Stimulated activated naive CD8-positive, alpha-beta T cell treated with anti-CD3 and anti-CD28 coated beads, Interleukin-15, amount 100 ng/mL, for 72 hours (primary cell): ENCODE data around the gene DNAJC9.
A peak's percentile ranks its signal among the peaks of the same experiment; 100 is the strongest.
"Not testable (repeated sequence)": the region's sequence is repeated elsewhere in the genome, so short reads cannot be mapped to it uniquely, and the experiment has no call there.

Experiments
- ATAC-seq: fragments of 150-1000 bp; cut with Tn5 transposase; 2 replicates; pipeline ENCODE4 v1.10.0; 2021; ENCODE audit warnings: mild to moderate bottlenecking, moderate library complexity
- DNase-seq, 2 donors: peaks; one replicate each; pipeline ENCODE4 v3.0.0; 2021 to 2022
- H3K27ac Mint-ChIP-seq, 2 donors: one replicate each; pipeline ENCODE4 v1.8.0; 2022; ENCODE audit warnings: mild to moderate bottlenecking in 2 of 2, mixed read lengths in 2 of 2, moderate library complexity in 2 of 2
- H3K27me3 Mint-ChIP-seq: one replicate; pipeline ENCODE4 v1.8.0; 2022; ENCODE audit warnings: mixed read lengths
- H3K4me1 Mint-ChIP-seq: one replicate; pipeline ENCODE4 v1.8.0; 2022; ENCODE audit warnings: mild to moderate bottlenecking, mixed read lengths
- H3K4me3 Mint-ChIP-seq, 2 donors: one replicate each; pipeline ENCODE4 v1.8.0; 2022; ENCODE audit warnings: mild to moderate bottlenecking in 2 of 2, mixed read lengths in 2 of 2, moderate library complexity in 1 of 2
- H3K9me3 Mint-ChIP-seq, 2 donors: one replicate each; pipeline ENCODE4 v1.8.0; 2022; ENCODE audit warnings: mixed read lengths in 2 of 2

DNAJC9 gene

GRCh38 chr10:73246646-73247508 lies at the start of gene DNAJC9:
TSS of gene DNAJC9 (minus strand) at chr10:73247255. CDS start at chr10:73247189, 66 bp downstream.
- peak; percentile 95 for ATAC-seq
- peak within 1 kb of the TSS; percentile 98 to 99 for H3K27ac Mint-ChIP-seq
- peak within 1 kb of the TSS; percentile 97 to 99 for H3K4me3 Mint-ChIP-seq
- peaks cover 88% of the 10 kb centered on the region for H3K4me1 Mint-ChIP-seq
- H3K27me3 Mint-ChIP-seq, result no peaks in the 10 kb centered on the region
- peak; percentile 98 for DNase-seq
- H3K9me3 Mint-ChIP-seq, result no peaks in the 10 kb centered on the region

DNA sequence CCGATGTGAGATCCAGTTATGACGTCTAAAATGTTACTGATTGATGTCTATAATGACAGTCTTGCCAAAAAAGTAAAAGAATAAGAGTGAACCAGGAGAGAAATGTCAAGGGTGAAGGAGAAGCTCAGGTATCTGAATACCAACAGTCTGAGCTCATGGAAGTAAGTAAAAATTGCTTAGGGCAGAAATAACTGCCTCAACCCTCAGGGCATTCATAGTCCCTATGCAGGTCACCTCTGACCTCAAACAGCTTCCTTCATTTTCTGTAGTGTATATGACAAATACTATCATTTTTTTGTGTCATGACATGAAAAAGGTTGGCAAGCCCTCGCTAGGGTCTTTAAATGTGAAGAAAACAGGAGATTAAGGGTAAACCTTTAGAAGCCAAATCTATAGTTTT lies 46.4 kb upstream of the DNAJC9 start:
- Mint-ChIP-seq H3K27ac (no peak overlapping the region), H3K27me3 (no peaks in the 10 kb centered on the region), H3K9me3 (peaks cover 0 to 10% of the 10 kb centered on the region in 2 donors), H3K4me1 (no peaks in the 10 kb centered on the region), H3K4me3 (no peak overlapping the region)
- ATAC-seq, result no peak
- no peak for DNase-seq

- no peaks in the 10 kb centered on the region for H3K27me3 Mint-ChIP-seq
- H3K4me3 Mint-ChIP-seq, result no peak overlapping the region
- ATAC-seq, result no peak
- peaks cover 0 to 10% of the 10 kb centered on the region in 2 donors for H3K9me3 Mint-ChIP-seq
- no peaks in the 10 kb centered on the region for H3K4me1 Mint-ChIP-seq
- no peak overlapping the region for H3K27ac Mint-ChIP-seq
- DNase-seq, result no peak
Observed at GRCh38 chr10:73289958-73290357, 42.9 kb upstream of the DNAJC9 start.

- no peak for DNase-seq
- H3K27ac Mint-ChIP-seq, result no peak overlapping the region
- peaks cover 0 to 10% of the 10 kb centered on the region in 2 donors for H3K9me3 Mint-ChIP-seq
- H3K4me1 Mint-ChIP-seq, result no peaks in the 10 kb centered on the region
- H3K4me3 Mint-ChIP-seq, result no peak overlapping the region
- no peaks in the 10 kb centered on the region for H3K27me3 Mint-ChIP-seq
- ATAC-seq, result no peak
Observed at GRCh38 chr10:73287441-73287840, 40.4 kb upstream of the DNAJC9 start.

DNA sequence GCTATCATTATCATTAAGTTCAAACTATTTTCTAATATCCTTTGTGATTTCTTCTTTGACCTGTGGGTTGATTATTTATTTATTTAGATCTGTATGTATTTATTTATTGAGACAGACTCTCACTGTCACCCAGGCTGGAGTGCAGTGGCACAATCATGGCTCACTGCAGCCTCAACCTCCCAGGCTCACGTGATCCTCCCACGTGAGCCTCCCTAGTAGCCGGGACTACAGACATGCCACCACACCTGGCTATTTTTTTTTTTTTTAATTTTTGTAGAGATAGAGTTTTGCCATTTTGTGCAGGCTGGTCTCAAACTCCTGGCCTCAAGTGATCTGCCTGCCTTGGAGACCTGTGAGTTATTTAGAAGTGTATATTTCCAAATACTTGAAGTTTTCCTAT lies 34.0 kb upstream of the DNAJC9 start:
- Mint-ChIP-seq H3K4me3 (no peak overlapping the region), H3K27me3 (no peaks in the 10 kb centered on the region), H3K4me1 (no peaks in the 10 kb centered on the region), H3K9me3 (no peaks in the 10 kb centered on the region), H3K27ac (no peak overlapping the region)
- ATAC-seq, result no peak
- no peak for DNase-seq

DNA sequence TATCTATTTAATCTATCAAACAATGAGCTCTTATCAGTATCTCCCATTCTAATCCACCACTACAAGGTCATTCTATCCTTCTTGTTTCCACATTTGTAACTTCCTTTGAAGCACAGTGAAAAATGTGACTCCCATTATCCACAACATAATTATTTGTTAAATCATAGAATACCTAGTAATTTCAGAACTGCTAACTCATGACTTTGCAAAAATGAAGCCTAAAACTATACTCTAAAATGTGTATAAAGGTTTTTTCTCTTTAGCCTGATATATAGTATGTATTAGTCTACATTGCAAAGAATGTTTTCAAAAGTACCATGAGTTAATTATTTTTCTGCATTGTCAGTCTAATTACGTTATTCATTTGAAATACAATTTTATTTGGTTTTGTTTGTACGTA lies 17.4 kb upstream of the DNAJC9 start:
- H3K27me3 Mint-ChIP-seq, result no peaks in the 10 kb centered on the region
- DNase-seq, result no peak
- H3K4me1 Mint-ChIP-seq, result peaks cover 6% of the 10 kb centered on the region
- ATAC-seq, result no peak
- no peak overlapping the region for H3K4me3 Mint-ChIP-seq
- no peak overlapping the region for H3K27ac Mint-ChIP-seq
- no peaks in the 10 kb centered on the region for H3K9me3 Mint-ChIP-seq

DNA sequence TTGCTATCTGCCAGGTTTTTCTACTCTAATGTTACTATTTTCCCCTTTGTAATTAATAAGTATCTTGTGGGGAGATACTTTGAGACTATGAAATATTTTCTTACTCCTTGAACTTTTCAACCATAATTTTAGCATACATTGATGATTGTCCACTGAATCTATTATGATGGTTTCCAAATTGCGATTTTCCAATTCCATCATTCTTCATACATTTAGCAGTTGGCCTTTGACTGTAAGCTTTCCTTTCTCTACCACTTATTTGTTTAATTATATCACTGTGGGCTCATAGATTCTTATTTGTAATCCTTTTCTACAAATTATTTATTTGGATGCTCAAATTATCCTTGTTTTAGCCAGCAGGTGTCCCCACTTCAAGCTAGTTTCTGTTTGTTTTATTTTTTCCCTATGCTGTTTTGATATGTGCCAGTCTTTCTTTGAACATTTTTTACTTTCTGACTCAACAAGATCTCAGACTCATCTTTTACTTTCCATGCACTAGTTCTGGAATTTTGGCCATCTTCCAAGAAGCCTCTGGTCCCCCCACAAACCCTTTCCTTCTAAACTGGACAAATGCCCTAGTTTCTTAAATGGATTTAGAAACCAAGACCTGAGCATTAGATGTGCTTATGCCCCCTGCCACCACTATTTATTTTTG lies 16.8 kb upstream of the DNAJC9 start:
- Mint-ChIP-seq H3K4me1 (peaks cover 6% of the 10 kb centered on the region), H3K27me3 (no peaks in the 10 kb centered on the region), H3K4me3 (no peak overlapping the region), H3K9me3 (no peaks in the 10 kb centered on the region), H3K27ac (no peak overlapping the region)
- ATAC-seq, result no peak
- DNase-seq, result no peak

- H3K9me3 Mint-ChIP-seq, result no peaks in the 10 kb centered on the region
- no peak overlapping the region for H3K27ac Mint-ChIP-seq
- DNase-seq, result no peak
- no peak for ATAC-seq
- no peak overlapping the region for H3K4me3 Mint-ChIP-seq
- no peaks in the 10 kb centered on the region for H3K27me3 Mint-ChIP-seq
- peaks cover 6% of the 10 kb centered on the region for H3K4me1 Mint-ChIP-seq
Observed at GRCh38 chr10:73262880-73263555, 16.0 kb upstream of the DNAJC9 start.

GRCh38 chr10:73262105-73262730 lies 15.2 kb upstream of the DNAJC9 start:
- Mint-ChIP-seq H3K4me1 (peaks cover 6% of the 10 kb centered on the region), H3K9me3 (no peaks in the 10 kb centered on the region), H3K27me3 (no peaks in the 10 kb centered on the region), H3K27ac (peak overlapping the region; percentile 94 to 96), H3K4me3 (no peak overlapping the region)
- peak in 1 of 2 donors; percentile 43 for DNase-seq
- ATAC-seq, result peak; percentile 97

DNA sequence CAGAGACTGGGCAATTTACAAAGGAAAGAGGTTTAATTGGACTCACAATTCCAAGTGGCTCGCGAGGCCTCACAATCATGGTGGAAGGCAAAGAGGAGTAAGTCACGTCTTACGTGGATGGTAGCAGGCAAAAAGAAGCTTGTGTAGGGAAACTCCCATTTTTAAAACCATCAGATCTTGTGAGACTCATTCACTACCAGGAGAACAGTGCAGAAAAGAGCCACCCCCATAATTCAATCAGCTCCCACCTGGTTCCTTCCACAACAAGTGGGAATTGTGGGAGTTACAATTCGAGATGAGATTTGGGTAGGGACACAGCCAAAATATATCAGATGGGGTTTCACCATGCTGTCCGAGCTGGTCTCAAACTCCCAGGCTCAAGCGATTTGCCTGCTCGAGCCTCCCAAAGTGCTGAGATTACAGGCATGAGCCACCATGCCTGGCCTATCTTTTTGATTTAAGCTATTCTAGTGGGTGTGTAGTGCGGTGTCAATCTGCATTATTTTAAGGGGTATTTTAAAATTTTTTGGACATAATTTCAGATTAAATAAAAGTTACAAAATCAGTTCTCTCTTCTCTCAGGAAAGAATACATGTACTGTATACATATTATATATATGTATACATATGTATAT lies 14.4 kb upstream of the DNAJC9 start:
- H3K27me3 Mint-ChIP-seq, result no peaks in the 10 kb centered on the region
- peak overlapping the region; percentile 59 to 90 for H3K27ac Mint-ChIP-seq
- no peak for DNase-seq
- no peak overlapping the region for H3K4me3 Mint-ChIP-seq
- peaks cover 6% of the 10 kb centered on the region for H3K4me1 Mint-ChIP-seq
- no peaks in the 10 kb centered on the region for H3K9me3 Mint-ChIP-seq
- no peak for ATAC-seq

- not testable (repeated sequence) for ATAC-seq, H3K9me3 Mint-ChIP-seq
- H3K4me1 Mint-ChIP-seq, result peaks cover 11% of the 10 kb centered on the region
Observed at GRCh38 chr10:73258612-73259011, 11.6 kb upstream of the DNAJC9 start.

DNA sequence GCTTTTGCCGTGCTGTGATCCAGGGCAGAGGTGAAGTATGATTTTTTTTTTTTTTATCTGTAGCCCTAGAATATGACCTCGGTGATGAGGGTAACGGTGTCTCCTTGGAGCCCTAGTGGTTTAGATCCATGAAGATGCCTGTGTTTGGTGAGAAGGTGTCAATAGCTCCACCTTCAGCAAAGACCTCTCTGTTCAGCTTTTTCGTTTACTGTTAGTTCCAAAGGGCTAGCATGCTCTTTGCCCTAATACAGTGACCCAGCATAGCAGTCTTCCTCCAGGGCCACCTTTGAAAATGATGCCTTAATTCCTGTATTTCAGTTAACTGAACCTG lies 6.1 kb upstream of the DNAJC9 start:
- no peaks in the 10 kb centered on the region for H3K27me3 Mint-ChIP-seq
- peak overlapping the region; percentile 96 to 99 for H3K27ac Mint-ChIP-seq
- no peak for DNase-seq
- peak overlapping the region; percentile 98 for H3K4me3 Mint-ChIP-seq
- H3K4me1 Mint-ChIP-seq, result peaks cover 41% of the 10 kb centered on the region
- no peaks in the 10 kb centered on the region for H3K9me3 Mint-ChIP-seq
- peak; percentile 14 for ATAC-seq

More at GRCh38 chr10:73258612-73259011, 11.6 kb upstream of the DNAJC9 start:
- H3K27ac Mint-ChIP-seq, H3K27me3 Mint-ChIP-seq, DNase-seq, H3K4me3 Mint-ChIP-seq: not testable (repeated sequence)

DNA sequence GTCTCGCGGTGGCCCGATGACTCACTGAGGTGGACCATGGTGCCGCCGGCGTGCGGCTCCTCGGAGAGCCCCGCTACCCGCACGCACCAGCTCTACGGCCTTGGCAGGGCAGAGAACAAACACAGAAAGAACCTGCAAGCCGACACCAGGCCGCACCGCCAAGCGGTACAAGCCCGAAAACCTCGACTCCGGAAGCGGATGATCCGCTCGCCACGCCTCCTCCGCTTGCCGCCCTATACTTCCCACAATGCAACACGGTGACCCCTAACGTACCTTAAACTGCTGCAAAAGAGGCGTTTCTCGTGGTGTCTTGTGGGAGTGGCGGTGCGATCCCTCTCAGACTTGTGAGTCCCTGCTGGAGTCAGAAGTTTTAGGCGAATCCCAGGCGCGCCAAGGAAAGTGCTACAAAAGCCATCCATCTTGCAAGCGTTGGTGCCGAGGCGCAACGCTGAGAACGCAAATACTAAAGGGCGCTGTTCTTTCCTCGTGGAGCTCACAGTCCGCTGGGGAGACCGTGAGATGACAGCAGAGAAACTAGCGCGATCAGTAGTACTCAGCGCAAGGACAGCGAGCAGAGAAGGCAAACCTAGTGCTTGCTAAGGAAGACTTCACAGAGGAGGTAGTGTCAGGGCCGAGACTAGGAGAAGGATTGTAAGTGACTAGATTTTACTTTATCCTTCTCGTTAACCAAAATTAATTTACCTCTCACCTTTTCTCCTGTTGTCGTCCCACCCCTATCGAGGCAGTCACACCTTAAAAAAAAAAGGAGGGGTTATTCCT lies 5.6 kb upstream of the DNAJC9 start, which contains the start of gene MRPS16:
Gene MRPS16 (minus strand): TSS at position 200 of the 780 bp plus-strand sequence. CDS start 162 bp downstream, at position 38.
- DNase-seq (peak; percentile 88 to 94), ATAC-seq (peak; percentile 92)
- Mint-ChIP-seq H3K9me3 (no peaks in the 10 kb centered on the region), H3K27ac (peak within 1 kb of the TSS; percentile 96 to 99), H3K4me1 (peaks cover 47% of the 10 kb centered on the region), H3K27me3 (no peaks in the 10 kb centered on the region), H3K4me3 (peak within 1 kb of the TSS; percentile 98)

GRCh38 chr10:73251683-73252444 lies 4.8 kb upstream of the DNAJC9 start:
- H3K27ac Mint-ChIP-seq, result peak overlapping the region; percentile 96 to 99
- ATAC-seq (no peak), DNase-seq (no peak)
- H3K9me3 Mint-ChIP-seq, result no peaks in the 10 kb centered on the region
- H3K4me1 Mint-ChIP-seq, result peaks cover 55% of the 10 kb centered on the region
- no peaks in the 10 kb centered on the region for H3K27me3 Mint-ChIP-seq
- peak overlapping the region; percentile 98 for H3K4me3 Mint-ChIP-seq
